Mucosa of gallbladder (tissue), 1 donor: ENCODE data around the gene SOX5. TPM values are rescaled to one million over a fixed set of nuclear protein-coding genes. Genes with fewer than 3 reads are reported as not detected.
A peak's percentile ranks its signal among the peaks of the same experiment; 100 is the strongest.

ENCODE experiments used
- DNase-seq: peaks from one replicate; pipeline ENCODE4 v3.0.0-alpha.2; 2020; ENCODE audit warnings: low spot score
- total RNA-seq: library from RNA; stranded (reverse); gene quantifications from one replicate; pipeline ENCODE4 v1.2.1, GENCODE V29; 2021
- donor health status: DM: no; HTN: no; CAD: no.

SOX5 gene
- 15.0 TPM for total RNA-seq

DNA sequence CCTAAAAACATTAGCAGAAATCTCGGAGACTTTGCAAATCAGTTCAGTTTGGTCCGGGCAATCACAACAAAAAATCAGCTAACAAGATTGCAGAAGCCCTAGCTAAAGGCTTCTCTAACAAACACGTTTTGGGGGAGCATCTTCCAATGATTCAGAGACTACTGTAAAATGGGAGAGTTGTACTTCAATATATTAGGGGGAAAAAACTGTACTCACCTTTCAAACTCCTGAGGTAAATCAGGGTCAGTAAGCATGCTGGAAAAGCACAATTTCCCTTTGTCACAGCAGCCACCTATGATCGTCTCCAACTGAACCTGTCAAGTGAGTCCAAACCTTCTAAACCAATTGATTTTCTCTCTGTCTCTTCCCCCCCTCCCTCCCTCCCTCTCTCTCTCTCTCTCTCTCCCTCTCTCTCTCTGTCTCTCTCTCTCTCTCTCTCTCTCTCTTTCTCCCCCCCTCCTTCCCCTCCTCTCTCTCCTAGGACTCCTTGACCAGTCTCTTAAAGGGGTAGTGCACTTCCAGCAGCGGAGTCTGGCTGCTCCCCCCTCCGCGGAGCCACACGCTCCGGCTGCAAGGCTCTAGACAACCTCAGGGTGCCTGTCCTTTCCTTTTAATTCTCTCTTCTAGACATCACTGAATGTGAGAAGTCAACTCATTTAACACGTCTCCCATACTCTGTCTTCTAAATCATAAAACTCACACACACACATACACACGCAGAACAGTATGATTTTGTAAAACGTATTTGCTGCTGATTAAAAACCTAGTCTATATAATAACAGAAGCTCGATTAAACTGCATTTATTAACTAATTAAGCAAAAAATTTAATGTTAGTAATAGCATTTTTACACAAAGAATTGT lies at the start of gene SOX5:
Gene SOX5, minus strand, starts transcription at position 323 of the 862 bp plus-strand sequence. Its CDS starts 69 bp downstream, at position 254.
- DNase-seq: peak; percentile 47

DNA sequence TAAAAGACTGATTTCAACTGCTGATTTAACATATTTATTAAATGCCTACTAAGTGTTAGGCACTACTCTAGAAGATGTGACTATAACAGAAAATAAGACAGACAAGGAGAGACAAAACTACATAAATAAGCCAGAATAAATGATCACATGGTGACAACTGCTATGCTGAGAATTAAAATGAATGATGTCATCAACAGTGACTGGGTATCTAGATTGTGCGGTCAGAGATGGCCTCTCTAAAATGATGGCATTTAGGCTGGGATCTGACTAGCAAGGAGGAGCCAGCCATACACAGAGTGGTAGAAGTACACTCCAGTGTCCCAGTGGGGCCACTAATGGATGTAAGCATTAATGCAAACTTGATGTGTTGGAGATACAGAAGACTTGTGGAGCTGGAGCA lies 37.6 kb upstream of the SOX5 start:
- DNase-seq: no peak

DNA sequence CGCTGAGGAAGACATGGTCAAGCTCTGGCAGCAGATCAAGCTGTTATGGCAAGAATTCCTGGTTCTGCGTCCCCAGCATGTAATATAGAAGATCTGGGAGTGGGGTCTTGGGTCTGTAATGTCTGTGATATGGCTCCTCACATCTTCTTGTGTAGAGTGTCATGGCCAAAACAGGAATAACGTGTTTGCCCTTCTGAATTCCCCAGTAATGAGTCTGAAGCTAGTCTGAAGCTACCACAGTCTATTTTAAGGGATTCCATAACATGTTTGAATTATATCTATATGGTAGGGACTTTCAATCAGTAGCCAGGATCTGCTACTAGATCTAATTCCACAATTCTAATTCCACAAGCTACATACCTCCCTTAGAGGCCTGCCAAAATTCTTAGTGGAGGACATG lies 31.4 kb upstream of the SOX5 start:
- no peak for DNase-seq

DNA sequence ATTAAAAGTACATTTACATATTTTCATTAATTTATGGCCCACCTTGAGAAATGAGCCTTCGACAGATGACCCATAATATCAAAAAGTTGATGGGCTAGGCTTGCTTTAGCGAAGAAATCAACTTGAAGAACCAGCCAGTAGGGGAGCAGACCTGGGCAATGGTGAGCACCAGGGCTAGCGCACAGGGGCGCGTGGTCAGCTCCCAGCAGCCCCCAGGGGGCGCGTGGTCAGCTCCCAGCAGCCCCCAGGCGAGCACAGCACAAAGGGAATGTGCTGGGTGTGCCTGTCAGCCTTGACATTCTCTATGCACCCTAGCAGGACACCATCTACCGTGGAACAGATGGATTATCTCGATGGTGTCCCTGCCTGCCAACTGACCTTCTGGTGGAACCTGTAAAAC lies 15.3 kb upstream of the SOX5 start:
- DNase-seq: no peak

DNA sequence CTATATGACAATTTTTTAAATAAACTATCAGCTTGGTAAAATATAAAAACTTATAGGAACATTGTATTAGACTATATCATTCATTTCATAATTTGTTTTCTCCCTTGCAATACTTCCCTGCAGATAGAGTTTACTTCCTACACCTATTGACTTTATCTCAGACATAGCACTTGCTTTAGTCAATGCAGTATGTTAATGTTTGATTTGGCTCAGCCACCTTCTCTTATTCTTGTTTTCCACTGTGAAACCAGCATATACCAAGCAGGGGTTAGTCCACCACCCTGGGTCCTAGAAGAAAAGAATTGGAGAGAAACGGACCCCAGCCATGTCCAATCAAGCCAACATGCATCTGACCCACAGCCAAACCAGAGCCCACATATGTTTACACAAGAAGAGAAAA lies 10.4 kb upstream of the SOX5 start:
- DNase-seq: no peak

DNA sequence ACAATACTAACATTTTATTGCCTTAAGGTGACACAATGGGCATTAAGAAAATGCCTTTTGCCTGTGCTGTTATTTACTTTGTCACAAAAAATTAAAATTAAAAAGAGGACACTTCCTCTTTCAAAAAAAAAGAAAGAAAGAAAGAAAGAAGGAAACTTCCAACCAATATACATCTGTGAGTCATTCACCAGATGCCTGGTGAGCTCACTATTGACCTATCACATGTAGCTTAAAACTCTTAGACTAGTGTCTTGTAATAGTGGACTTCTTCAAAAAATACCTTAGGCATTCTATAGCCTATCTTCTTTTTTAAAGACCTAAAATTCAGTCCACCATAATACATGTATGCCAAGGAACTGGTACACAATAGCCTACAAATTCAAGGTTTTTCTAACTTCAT lies 4.9 kb upstream of the SOX5 start:
- DNase-seq: no peak

DNA sequence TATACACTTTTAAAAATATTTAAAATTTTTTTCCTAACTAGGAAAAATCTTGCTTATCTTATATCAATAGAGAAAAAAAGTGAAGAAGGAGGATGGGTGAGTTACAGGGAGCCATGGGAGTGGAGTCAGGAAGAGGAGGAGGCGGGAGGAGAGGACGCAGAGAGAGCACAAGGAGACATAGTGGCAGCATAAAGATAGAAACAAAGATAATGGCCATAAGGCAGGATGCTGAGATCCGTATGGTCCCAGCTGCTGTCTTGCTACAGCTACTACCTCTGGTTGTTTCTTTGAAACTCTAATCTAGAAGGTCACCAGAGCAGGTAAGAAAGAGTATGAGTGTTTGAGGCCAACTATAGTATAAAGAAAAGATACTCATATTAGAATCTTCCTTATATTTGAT lies 2.6 kb upstream of the SOX5 start:
- no peak for DNase-seq

DNA sequence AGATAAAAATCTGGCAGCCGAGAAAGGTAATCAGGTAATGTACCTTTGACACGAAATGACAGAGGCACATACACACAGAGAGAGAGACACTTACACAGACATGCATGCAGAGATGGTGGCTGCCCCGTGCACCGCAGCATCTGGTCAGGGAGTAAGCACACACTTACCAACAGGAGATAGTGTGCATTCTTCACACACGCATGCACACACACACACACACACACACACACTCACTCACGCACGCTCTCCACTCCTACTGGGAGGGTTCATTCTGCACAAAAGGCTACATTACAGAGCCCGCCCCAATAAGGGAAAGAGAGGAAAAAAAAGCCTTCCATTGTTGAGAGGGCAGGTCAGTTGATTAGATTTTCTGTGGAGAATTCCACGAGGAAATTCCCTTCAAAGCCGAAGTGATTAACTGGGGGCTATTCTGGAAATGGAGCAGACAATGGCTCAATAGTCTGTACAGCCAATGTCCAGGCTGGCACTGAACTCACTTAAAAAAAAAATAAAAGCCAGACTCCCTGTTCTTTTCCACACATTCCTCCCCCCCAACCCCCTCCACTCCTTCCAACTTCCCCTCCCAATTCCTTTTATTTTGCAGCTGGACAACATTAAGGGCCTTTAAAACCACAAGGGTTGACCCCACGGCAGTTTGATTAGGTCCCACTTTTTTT lies 1.4 kb upstream of the SOX5 start:
- peak; percentile 20 for DNase-seq

DNA sequence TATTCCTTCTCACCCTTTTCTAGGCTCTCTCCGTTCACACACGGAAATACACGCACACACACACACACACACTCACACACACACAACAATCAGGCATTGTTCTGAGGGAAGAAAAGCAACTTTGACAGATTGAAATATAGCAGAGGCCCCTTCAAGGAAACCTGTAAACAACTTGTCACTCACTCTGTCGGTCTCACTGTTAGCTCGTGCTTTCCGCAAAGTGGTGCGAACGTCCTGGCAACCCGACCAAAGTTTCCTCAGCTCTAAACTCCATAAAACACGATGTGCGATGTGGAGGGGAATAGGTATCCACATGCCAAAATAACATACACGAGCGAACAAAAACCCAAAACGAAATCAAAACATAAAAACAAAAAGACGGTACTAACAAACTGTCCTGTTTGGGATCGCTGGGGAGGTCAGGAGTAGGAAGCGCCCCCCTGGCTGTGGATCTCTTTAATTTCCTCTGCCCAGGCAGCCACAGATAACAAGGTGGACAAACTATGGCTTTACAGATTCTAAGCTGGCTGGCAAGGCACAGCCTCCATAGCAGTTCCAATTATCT lies 822 bp upstream of the SOX5 start:
- no peak for DNase-seq

DNA sequence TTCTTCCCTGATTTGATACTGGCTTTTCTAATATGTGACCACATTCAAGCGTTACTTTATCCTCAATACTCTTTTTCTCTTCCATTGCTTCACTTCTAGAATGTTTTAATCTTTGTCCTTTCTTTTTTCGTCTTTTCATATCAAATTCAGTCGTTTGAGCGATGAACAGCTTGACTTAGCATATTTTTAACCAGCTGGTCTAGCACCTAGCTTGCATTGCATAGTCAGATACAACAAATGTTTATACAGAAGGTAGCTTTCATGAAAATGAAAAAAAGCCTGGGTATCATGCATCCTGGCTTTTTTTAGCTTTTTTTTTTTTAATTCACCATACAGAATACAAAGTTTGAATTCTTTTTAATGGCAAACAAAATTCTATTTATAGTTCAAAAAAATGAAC lies 1.2 kb downstream of the SOX5 start:
- no peak for DNase-seq

DNA sequence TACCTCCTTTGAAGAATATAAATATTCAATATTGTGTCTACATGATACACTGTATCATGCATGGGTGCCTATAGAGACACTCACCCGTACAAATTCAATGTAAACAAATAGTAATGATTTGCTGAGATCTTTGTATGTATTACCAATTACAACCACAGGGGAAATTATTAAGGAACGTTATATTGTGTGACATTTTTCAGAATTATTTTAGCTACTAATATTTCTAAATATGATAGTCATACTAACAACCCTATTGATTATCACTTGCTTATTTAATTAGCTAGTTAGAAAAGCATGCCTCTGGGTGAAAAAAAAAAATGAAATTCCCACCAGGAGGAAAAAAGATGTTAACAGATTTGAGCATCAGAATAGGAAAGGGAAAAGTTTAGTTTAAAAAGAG lies 2.1 kb downstream of the SOX5 start:
- no peak for DNase-seq

DNA sequence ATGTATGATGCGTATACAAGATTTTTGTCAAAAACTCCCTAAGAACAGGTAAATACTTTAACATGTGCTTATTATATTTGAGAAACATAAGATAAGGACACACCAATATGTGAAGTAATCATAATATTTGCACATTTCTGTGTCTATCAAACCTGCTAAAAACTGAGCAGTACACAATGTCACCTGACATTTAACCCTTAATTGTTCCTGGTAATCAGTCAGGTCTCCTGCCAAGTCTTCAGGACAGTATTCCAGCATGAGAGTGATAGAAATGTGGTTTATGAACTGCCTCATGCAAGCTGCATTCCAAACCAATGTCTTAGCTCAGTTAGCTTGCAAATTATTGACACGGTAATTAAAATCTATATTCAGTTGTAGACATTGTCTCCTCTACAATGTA lies 4.2 kb downstream of the SOX5 start:
- no peak for DNase-seq

DNA sequence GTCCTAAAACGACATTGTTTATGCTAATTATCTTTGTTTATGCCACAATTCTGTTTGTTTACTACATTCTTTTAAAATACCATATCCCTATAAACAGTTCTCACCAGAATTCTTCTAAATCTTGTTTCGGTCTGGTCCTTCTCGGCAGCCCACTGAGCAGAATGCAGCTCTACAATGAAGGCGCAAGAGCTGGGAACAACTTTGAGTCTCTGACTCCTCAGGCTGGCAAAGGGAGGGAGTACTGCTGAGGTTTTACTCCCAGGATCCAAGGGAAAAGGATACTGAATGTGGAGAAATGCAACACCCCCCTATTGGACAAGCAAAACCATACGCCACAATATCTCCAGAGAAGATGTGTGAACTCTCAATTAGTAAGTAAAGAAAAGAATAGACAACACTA lies 5.4 kb downstream of the SOX5 start:
- DNase-seq: no peak

DNA sequence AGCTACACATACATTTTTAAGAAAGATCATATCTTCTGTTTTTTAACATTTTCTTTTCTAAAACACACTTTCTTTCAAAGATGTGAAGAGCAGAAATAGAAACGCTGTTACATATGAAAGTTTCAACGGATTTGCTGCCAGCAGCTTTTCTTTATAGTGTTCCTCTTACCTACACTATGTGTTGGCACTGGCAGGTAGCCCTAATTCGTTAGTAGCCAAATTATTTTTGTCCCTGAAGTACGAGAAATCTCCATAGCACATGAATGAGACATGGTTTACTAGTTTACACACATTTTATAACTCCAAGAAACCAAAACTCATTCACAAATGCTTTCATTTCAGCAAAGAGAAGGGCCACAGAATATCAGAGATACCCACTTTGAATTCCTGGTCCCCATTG lies 6.6 kb downstream of the SOX5 start:
- DNase-seq: no peak

DNA sequence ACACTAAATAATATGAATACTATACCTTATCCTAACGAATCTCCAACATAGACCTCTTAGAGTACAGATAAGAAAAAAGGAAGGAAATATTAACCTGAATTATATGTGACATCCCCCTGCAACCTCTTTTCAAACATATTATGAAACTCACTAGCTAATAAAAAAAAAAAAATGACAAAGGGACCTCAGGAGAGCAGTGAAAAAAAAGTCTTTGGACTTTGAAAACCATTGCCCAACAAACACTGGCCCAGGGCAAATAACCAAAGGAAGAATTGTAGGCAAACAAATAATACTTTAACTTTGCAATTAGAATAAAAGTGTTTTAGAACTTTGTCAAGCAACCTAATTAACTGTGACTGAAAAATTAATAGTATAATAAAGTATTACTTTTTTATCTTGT lies 7.7 kb downstream of the SOX5 start:
- no peak for DNase-seq

DNA sequence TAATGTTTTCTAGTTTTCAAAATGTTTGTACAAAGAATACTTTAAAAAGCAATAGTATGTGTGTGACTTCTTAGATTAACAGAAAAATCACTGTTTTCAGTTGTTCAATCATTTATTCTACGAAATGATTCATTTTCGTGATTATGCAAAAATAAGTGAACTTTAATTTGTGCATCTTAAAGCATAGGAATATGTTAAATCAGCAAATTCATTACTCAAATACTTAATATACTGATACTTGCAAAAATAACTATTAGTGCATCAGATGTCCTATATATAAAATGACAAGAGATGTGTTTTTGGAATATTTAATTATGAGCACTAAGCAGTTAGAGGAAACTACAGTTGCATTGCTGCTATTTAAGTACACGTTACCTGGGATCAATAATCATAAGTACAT lies 11.0 kb downstream of the SOX5 start:
- DNase-seq: no peak

DNA sequence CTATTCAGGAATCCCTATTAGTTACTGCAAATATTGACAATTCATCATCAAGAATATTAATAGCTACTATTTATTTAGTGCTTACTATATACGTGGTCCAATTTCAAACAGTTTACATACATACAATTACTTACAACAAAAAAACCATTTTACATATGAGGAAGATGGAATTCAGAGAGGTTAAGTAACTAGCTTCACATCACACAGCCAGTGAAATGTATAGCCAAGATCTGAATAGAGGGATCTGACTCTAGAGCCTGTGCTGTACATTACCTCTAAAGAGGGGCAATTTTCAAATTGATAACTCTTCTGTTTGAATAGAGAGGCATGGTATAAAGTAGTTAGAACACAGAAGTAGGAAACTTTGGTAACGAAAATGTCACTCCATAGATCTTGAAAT lies 18.3 kb downstream of the SOX5 start:
- DNase-seq: no peak

DNA sequence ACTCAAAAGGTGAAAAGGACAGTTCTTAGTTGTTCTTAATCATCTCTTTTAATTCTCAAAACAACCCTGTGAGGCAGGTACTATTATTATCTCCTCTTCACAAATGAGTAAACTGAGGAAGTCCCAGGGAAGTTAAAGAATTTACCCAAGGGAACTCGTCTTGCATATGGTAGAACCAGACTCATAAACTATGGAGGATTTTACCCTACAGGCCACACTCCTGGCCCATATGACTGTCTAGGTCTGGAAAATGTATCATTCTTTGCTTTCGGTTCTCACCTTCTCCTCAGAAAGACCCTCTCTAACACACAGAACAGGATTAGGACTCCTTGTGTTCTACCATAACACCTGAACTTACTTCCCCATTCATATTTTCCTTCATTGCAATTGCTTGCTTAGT lies 18.9 kb downstream of the SOX5 start:
- no peak for DNase-seq

DNA sequence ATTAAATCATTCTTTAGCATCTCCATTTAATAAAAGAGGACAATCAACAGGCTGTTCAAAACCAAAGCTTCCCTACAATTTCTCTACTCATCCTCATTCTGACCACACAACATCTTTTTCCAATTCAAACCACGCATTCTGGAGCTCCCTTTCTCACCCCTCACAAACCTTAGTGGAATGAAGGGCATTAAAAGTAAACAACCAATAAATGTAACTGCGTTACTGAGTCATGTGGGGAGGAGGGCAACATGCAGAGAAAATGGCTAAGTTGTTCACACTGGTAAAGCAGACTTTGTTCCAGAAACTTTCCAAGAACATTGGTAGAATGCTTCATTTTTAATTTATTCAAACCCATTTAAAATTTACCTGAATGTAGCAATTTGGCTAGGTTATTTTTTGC lies 19.6 kb downstream of the SOX5 start:
- no peak for DNase-seq

DNA sequence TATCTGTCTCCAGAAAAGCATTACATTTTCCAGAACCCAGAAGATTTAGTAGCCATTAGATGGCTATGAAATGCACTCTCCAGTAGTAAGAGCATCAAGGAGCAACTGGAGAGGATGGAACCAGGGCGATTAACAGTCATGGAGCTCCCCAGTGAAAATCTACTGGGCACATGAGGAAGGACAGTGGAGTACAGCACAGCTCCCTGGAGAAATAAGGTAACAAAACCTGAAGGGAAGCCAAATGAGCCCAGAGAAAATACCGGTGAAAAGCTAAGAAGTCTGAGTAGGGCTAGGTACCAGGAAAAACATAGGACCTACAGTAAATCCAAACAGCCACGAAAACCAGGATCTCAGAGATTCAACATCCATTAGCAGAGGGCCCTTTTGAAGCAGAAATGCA lies 21.6 kb downstream of the SOX5 start:
- no peak for DNase-seq

DNA sequence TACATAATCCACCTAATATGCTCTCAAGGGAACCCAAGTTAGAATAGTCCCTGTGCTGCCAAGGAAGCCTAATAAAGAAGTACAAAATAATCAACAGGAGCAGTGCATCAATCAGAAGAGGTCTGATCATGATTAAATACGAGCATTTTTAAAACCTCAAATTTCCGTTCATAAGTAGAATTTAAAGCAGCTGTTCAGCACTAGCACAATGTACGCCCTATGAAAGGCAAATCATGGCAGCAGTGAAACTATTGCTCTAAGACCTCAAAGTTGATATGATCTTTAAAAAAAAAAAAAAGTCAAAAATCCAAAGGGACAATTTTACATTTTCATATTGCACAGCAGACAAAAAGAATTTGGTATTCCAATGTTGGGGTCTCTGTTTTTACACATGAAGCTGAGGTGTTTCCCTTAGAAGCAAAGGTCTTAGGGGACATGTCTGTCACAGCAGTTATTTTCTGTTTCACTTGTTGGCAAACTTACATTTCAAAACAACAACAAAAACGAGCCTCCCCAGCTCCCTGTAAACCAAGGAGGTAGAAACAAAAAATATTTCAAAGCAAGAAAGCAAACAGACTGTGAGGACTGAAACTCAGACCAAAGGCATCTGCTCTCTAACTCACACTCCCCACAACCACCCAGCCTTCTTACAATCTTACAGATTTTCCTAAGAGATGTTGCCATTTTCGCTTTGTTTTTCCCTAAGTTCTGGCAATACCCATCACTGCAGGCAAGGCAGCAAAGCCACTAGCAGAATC lies 28.2 kb downstream of the SOX5 start:
- DNase-seq: no peak

DNA sequence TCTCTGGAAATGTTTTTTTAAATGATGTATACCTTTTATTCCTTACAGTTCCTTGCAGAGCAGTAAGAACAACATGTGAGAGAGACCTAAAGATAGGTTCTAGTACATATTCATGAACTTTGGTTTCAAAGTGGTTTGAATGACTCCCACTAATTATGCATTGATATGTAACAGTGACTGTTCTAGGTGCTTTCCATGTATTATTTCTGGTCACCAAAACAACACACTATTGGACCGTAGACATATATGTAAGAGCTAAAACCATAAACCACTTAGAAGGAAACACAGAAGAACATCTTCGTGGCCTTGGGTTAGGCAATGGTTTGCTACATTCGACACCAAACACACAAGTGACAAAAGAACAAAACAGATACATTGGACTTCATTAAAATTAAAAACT lies 37.9 kb downstream of the SOX5 start:
- no peak for DNase-seq
